Suprapubic skin (tissue), 4 donors: ENCODE results near the gene PCDHGB2.

Experiments
- EP300 ChIP-seq: sonication (generic); formaldehyde crosslinking; IDR thresholded peaks from one replicate; pipeline ENCODE4 v1.6.1; 2017; ENCODE audit warnings: antibody characterized with exemption
- POLR2A ChIP-seq, 2 donors: fragments of 450-650 bp; IDR thresholded peaks; one replicate each; pipeline ENCODE4 v1.6.1; 2017; ENCODE audit warnings: antibody characterized with exemption in 2 of 2, mild to moderate bottlenecking in 2 of 2, moderate library complexity in 2 of 2
- POLR2AphosphoS5 ChIP-seq, 3 donors: sonication (generic); formaldehyde crosslinking; IDR thresholded peaks; one replicate each; pipeline ENCODE4 v1.6.1; 2017; ENCODE audit warnings: antibody characterized with exemption in 3 of 3
- TF ChIP-seq, protein P1 (sequence below), 2 donors: fragments of 200-600 bp in 1 of 2; fragments of 450-650 bp in 1 of 2; sonication (generic) in 1 of 2; IDR thresholded peaks; one replicate each; pipeline ENCODE4 v1.5.1; 2016 to 2019; ENCODE audit warnings: antibody characterized with exemption in 2 of 2, mild to moderate bottlenecking in 1 of 2, moderate library complexity in 1 of 2

DNA sequence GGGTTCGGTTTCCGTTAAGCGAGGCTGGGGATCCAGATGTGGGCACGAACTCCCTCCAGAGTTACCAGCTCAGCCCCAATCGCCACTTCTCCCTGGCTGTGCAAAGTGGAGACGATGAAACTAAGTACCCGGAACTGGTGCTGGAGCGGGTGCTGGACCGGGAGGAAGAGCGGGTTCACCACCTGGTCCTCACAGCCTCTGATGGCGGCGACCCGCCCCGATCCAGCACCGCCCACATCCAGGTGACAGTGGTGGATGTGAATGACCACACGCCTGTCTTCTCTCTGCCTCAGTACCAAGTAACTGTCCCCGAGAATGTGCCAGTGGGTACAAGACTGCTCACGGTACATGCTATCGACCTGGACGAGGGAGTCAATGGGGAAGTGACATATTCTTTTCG is 23.6 kb downstream of the PCDHGB2 start:
- TF ChIP-seq, protein P1, sequence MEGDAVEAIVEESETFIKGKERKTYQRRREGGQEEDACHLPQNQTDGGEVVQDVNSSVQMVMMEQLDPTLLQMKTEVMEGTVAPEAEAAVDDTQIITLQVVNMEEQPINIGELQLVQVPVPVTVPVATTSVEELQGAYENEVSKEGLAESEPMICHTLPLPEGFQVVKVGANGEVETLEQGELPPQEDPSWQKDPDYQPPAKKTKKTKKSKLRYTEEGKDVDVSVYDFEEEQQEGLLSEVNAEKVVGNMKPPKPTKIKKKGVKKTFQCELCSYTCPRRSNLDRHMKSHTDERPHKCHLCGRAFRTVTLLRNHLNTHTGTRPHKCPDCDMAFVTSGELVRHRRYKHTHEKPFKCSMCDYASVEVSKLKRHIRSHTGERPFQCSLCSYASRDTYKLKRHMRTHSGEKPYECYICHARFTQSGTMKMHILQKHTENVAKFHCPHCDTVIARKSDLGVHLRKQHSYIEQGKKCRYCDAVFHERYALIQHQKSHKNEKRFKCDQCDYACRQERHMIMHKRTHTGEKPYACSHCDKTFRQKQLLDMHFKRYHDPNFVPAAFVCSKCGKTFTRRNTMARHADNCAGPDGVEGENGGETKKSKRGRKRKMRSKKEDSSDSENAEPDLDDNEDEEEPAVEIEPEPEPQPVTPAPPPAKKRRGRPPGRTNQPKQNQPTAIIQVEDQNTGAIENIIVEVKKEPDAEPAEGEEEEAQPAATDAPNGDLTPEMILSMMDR (IDR thresholded peaks at IDR 0.05), result no peak
- no peak for TF ChIP-seq POLR2A (IDR thresholded peaks at IDR 0.05)
- no peak for TF ChIP-seq POLR2AphosphoS5 (IDR thresholded peaks at IDR 0.05)
- TF ChIP-seq EP300, result no peak
